CD8-positive, alpha-beta memory T cell (primary cell): ENCODE results near the gene MDN1. TPM values are rescaled to one million over a fixed set of nuclear protein-coding genes. Genes with fewer than 3 reads are reported as not detected.

Source experiments
- CTCF ChIA-PET: fragments of 350-600 bp; sonication (Branson Sonifier 250); formaldehyde crosslinking; loops from one replicate; lab custom pipeline; 2021; ENCODE audit warnings: antibody characterized with exemption; lab: Charles Lee
- POLR2A ChIA-PET: fragments of 350-600 bp; sonication (Branson Sonifier 250); formaldehyde crosslinking; loops from one replicate; lab custom pipeline; 2021; ENCODE audit warnings: antibody characterized with exemption; lab: Charles Lee
- DNase-seq, 5 donors: peaks; one replicate each; pipeline versions ENCODE4 v3.0.0 to v3.0.0-alpha.2; 2020 to 2022; ENCODE audit warnings: mixed read lengths in 1 of 5
- H3K27ac ChIP-seq: one replicate; pipeline ENCODE4 v1.7.0; 2013; ENCODE audit warnings: low read depth, mild to moderate bottlenecking, low read length, moderate library complexity
- H3K27me3 ChIP-seq: 2 replicates; pipeline ENCODE4 v1.7.0; 2013; ENCODE audit warnings: low read length, mild to moderate bottlenecking; ENCODE audit not compliant: insufficient read depth, poor library complexity, severe bottlenecking
- H3K36me3 ChIP-seq: 2 replicates; pipeline ENCODE4 v1.7.0; 2013; ENCODE audit warnings: mild to moderate bottlenecking, low read length, moderate library complexity; ENCODE audit not compliant: insufficient read depth
- H3K4me1 ChIP-seq: 2 replicates; pipeline ENCODE4 v1.7.0; 2013; ENCODE audit warnings: mild to moderate bottlenecking, low read length, moderate library complexity; ENCODE audit not compliant: insufficient read depth
- H3K4me3 ChIP-seq: 2 replicates; pipeline ENCODE4 v1.7.0; 2013; ENCODE audit warnings: mild to moderate bottlenecking, low read length
- H3K9me3 ChIP-seq: 2 replicates; pipeline ENCODE4 v1.7.0; 2013; ENCODE audit warnings: mild to moderate bottlenecking, low read length
- H3K27ac Mint-ChIP-seq, 8 donors: one replicate each; pipeline ENCODE4 v1.8.0; 2020 to 2021; ENCODE audit warnings: mixed read lengths in 8 of 8, mild to moderate bottlenecking in 6 of 8, inconsistent platforms in 3 of 8, moderate library complexity in 3 of 8
- H3K27me3 Mint-ChIP-seq, 2 donors: one replicate each; pipeline ENCODE4 v1.8.0; 2020 to 2021; ENCODE audit warnings: mixed read lengths in 2 of 2, mild to moderate bottlenecking in 1 of 2, moderate library complexity in 1 of 2
- H3K36me3 Mint-ChIP-seq, 3 donors: one replicate each; pipeline ENCODE4 v1.8.0; 2020 to 2021; ENCODE audit warnings: mixed read lengths in 3 of 3, inconsistent platforms in 1 of 3, mild to moderate bottlenecking in 1 of 3
- H3K4me1 Mint-ChIP-seq, 3 donors: one replicate each; pipeline ENCODE4 v1.8.0; 2020 to 2021; ENCODE audit warnings: mixed read lengths in 3 of 3, inconsistent platforms in 1 of 3, mild to moderate bottlenecking in 1 of 3
- H3K4me3 Mint-ChIP-seq, 7 donors: one replicate each; pipeline ENCODE4 v1.8.0; 2020 to 2021; ENCODE audit warnings: mixed read lengths in 7 of 7, mild to moderate bottlenecking in 6 of 7, moderate library complexity in 4 of 7, inconsistent platforms in 2 of 7
- H3K9me3 Mint-ChIP-seq, 5 donors: one replicate each; pipeline ENCODE4 v1.8.0; 2020 to 2022; ENCODE audit warnings: mixed read lengths in 5 of 5, mild to moderate bottlenecking in 3 of 5, moderate library complexity in 2 of 5, inconsistent platforms in 1 of 5
- polyA plus RNA-seq: library from polyadenylated mRNA; unstranded; fragments of 300-500 nt; fragmentation: Illumina TruSeq; gene quantifications from one replicate; pipeline ENCODE4 v1.2.3, GENCODE V29; 2021
- total RNA-seq, 2 experiments: library from RNA; stranded (reverse); gene quantifications; one replicate each; pipeline ENCODE4 v1.2.3, GENCODE V29; 2021

MDN1 gene
- total and polyA plus RNA-seq, 3 experiments from 2014 or later = 8.6 to 63.6 (median 63.3) TPM

DNA sequence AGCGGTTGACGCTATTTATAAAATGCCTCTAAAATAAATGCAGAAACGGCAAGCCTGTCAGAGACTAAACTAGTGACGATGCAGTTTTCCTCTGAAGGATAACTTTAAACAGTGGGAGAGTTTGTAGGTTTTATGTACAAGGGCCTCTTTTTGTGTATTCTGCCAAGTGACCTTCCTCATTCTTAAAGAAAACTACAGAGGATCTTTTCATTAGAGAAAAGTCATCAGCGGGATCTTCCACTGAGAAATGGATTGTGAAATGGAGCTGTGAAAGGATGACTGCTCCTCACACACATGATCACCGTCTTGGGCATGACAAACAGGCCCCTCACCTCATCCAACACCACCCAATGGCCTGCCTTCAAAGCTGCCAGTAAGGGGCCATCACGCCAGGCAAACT is 92.1 kb downstream of the MDN1 start:
- no peak overlapping the region for H3K4me3 Mint-ChIP-seq
- H3K27ac ChIP-seq = no peak overlapping the region
- peaks cover 35 to 91% (median 54%) of the 10 kb centered on the region in 3 donors for H3K36me3 Mint-ChIP-seq
- DNase-seq = no peak
- no peaks in the 10 kb centered on the region for H3K4me1 Mint-ChIP-seq
- no peaks in the 10 kb centered on the region for H3K4me1 ChIP-seq
- no peaks in the 10 kb centered on the region for H3K27me3 Mint-ChIP-seq
- H3K9me3 ChIP-seq = no peaks in the 10 kb centered on the region
- H3K36me3 ChIP-seq = peaks cover 28% of the 10 kb centered on the region
- no peaks in the 10 kb centered on the region for H3K27me3 ChIP-seq
- no peaks in the 10 kb centered on the region for H3K9me3 Mint-ChIP-seq
- no peak overlapping the region for H3K27ac Mint-ChIP-seq
- ChIA-PET CTCF (no interaction called here), POLR2A (no interaction called here)
- no peak overlapping the region for H3K4me3 ChIP-seq

GRCh38 chr6:89724981-89725380 is 94.6 kb downstream of the MDN1 start:
- H3K4me3 Mint-ChIP-seq = no peak overlapping the region
- peaks cover 12 to 89% (median 38%) of the 10 kb centered on the region in 3 donors for H3K36me3 Mint-ChIP-seq
- no peaks in the 10 kb centered on the region for H3K9me3 ChIP-seq
- CTCF ChIA-PET = no interaction called here
- H3K9me3 Mint-ChIP-seq = no peaks in the 10 kb centered on the region
- no peaks in the 10 kb centered on the region for H3K27me3 Mint-ChIP-seq
- no peaks in the 10 kb centered on the region for H3K27me3 ChIP-seq
- H3K27ac ChIP-seq = no peak overlapping the region
- H3K4me1 ChIP-seq = no peaks in the 10 kb centered on the region
- no peaks in the 10 kb centered on the region for H3K4me1 Mint-ChIP-seq
- H3K36me3 ChIP-seq = peaks cover 21% of the 10 kb centered on the region
- H3K4me3 ChIP-seq = no peak overlapping the region
- peak overlapping the region in 1 of 8 donors; percentile 40 for H3K27ac Mint-ChIP-seq
- no peak for DNase-seq
- POLR2A ChIA-PET = no interaction called here

GRCh38 chr6:89723046-89723445 is 96.5 kb downstream of the MDN1 start:
- Mint-ChIP-seq H3K9me3 (no peaks in the 10 kb centered on the region), H3K4me3 (no peak overlapping the region), H3K27me3 (no peaks in the 10 kb centered on the region), H3K36me3 (peaks cover 13 to 86% (median 34%) of the 10 kb centered on the region in 3 donors), H3K27ac (peak overlapping the region in 2 of 8 donors; percentile 33 to 50), H3K4me1 (no peaks in the 10 kb centered on the region)
- POLR2A ChIA-PET = no interaction called here
- H3K4me3 ChIP-seq = no peak overlapping the region
- CTCF ChIA-PET = no interaction called here
- no peaks in the 10 kb centered on the region for H3K27me3 ChIP-seq
- no peak for DNase-seq
- peaks cover 26% of the 10 kb centered on the region for H3K36me3 ChIP-seq
- no peaks in the 10 kb centered on the region for H3K9me3 ChIP-seq
- no peaks in the 10 kb centered on the region for H3K4me1 ChIP-seq
- H3K27ac ChIP-seq = no peak overlapping the region

- no peaks in the 10 kb centered on the region for H3K27me3 Mint-ChIP-seq
- H3K27ac Mint-ChIP-seq = no peak overlapping the region
- POLR2A ChIA-PET = no interaction called here
Measured at GRCh38 chr6:89716532-89716931, 103.1 kb downstream of the MDN1 start.

GRCh38 chr6:89711801-89712200 is 107.8 kb downstream of the MDN1 start:
- Mint-ChIP-seq H3K9me3 (no peaks in the 10 kb centered on the region), H3K27ac (no peak overlapping the region), H3K4me3 (no peak overlapping the region), H3K36me3 (peaks cover 6 to 91% (median 50%) of the 10 kb centered on the region in 3 donors), H3K27me3 (no peaks in the 10 kb centered on the region), H3K4me1 (no peaks in the 10 kb centered on the region)
- POLR2A ChIA-PET = no interaction called here
- no peak for DNase-seq
- Histone ChIP-seq H3K4me1 (no peaks in the 10 kb centered on the region), H3K9me3 (no peaks in the 10 kb centered on the region), H3K4me3 (no peak overlapping the region), H3K27ac (no peak overlapping the region), H3K27me3 (no peaks in the 10 kb centered on the region), H3K36me3 (peaks cover 35% of the 10 kb centered on the region)
- CTCF ChIA-PET = no interaction called here

More at GRCh38 chr6:89716532-89716931, 103.1 kb downstream of the MDN1 start:
- peaks cover 4 to 91% (median 38%) of the 10 kb centered on the region in 3 donors for H3K36me3 Mint-ChIP-seq
- H3K9me3 Mint-ChIP-seq = no peaks in the 10 kb centered on the region
- no peaks in the 10 kb centered on the region for H3K4me1 Mint-ChIP-seq
- H3K9me3 ChIP-seq = no peaks in the 10 kb centered on the region
- peaks cover 39% of the 10 kb centered on the region for H3K36me3 ChIP-seq
- no peak overlapping the region for H3K4me3 ChIP-seq
- DNase-seq = no peak
- H3K27me3 ChIP-seq = no peaks in the 10 kb centered on the region
- H3K4me3 Mint-ChIP-seq = no peak overlapping the region
- CTCF ChIA-PET = no interaction called here
- H3K27ac ChIP-seq = no peak overlapping the region
- no peaks in the 10 kb centered on the region for H3K4me1 ChIP-seq

- H3K36me3 ChIP-seq = peaks cover 29% of the 10 kb centered on the region
- H3K27me3 ChIP-seq = no peaks in the 10 kb centered on the region
- Mint-ChIP-seq H3K9me3 (no peaks in the 10 kb centered on the region), H3K27ac (peak overlapping the region in 2 of 8 donors; percentile 0 to 29), H3K4me3 (no peak overlapping the region), H3K27me3 (no peaks in the 10 kb centered on the region), H3K4me1 (no peaks in the 10 kb centered on the region), H3K36me3 (peaks cover 10 to 82% (median 33%) of the 10 kb centered on the region in 3 donors)
- no peaks in the 10 kb centered on the region for H3K4me1 ChIP-seq
- no peak for DNase-seq
- ChIA-PET POLR2A (no interaction called here), CTCF (no interaction called here)
- no peak overlapping the region for H3K4me3 ChIP-seq
- H3K9me3 ChIP-seq = no peaks in the 10 kb centered on the region
- H3K27ac ChIP-seq = no peak overlapping the region
Measured at GRCh38 chr6:89708316-89708715, 111.3 kb downstream of the MDN1 start.

DNA sequence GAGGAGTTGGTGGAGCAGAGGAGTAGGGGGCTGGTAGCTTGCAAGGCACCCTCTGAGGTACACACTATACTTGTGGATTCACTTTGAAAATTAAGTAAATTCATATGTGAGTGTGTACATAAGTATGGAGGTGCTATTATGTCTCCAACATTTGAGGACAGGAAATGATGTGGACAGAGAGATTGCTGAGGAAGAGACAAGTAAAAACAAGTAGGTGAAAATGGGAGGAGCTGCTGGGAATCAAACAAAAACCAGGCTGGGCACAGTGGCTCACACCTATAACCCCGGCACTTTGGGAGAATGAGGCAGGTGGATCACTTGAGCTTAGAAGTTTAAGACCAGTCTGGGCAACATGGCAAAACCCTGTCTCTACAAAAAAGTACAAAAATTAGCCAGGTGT is 111.8 kb downstream of the MDN1 start:
- no peak overlapping the region for H3K27ac ChIP-seq
- ChIA-PET POLR2A (no interaction called here), CTCF (no interaction called here)
- H3K36me3 ChIP-seq = peaks cover 25% of the 10 kb centered on the region
- H3K4me1 Mint-ChIP-seq = no peaks in the 10 kb centered on the region
- no peak overlapping the region for H3K4me3 ChIP-seq
- peaks cover 10 to 79% (median 31%) of the 10 kb centered on the region in 3 donors for H3K36me3 Mint-ChIP-seq
- no peaks in the 10 kb centered on the region for H3K9me3 Mint-ChIP-seq
- no peaks in the 10 kb centered on the region for H3K27me3 Mint-ChIP-seq
- H3K4me3 Mint-ChIP-seq = no peak overlapping the region
- H3K4me1 ChIP-seq = no peaks in the 10 kb centered on the region
- H3K27me3 ChIP-seq = no peaks in the 10 kb centered on the region
- H3K27ac Mint-ChIP-seq = peak overlapping the region in 3 of 8 donors; percentile 0 to 66 (median 20)
- no peaks in the 10 kb centered on the region for H3K9me3 ChIP-seq
- DNase-seq = no peak

GRCh38 chr6:89706121-89706520 is 113.5 kb downstream of the MDN1 start:
- no peak for DNase-seq
- Histone ChIP-seq H3K27me3 (no peaks in the 10 kb centered on the region), H3K27ac (no peak overlapping the region), H3K4me1 (no peaks in the 10 kb centered on the region), H3K9me3 (no peaks in the 10 kb centered on the region), H3K36me3 (peaks cover 30% of the 10 kb centered on the region), H3K4me3 (no peak overlapping the region)
- H3K9me3 Mint-ChIP-seq = no peaks in the 10 kb centered on the region
- H3K36me3 Mint-ChIP-seq = peaks cover 10 to 82% (median 30%) of the 10 kb centered on the region in 3 donors
- no peak overlapping the region for H3K27ac Mint-ChIP-seq
- H3K4me3 Mint-ChIP-seq = no peak overlapping the region
- H3K27me3 Mint-ChIP-seq = no peaks in the 10 kb centered on the region
- POLR2A ChIA-PET = interaction anchor here (0.7 kb wide), 1 partner anchor 842 kb away, joined by 4 read pairs; no protein-coding TSS in a partner anchor
- H3K4me1 Mint-ChIP-seq = no peaks in the 10 kb centered on the region
- CTCF ChIA-PET = no interaction called here
